Measurements from ENCODE around the gene MPPED2.

The MPPED2 gene

DNA sequence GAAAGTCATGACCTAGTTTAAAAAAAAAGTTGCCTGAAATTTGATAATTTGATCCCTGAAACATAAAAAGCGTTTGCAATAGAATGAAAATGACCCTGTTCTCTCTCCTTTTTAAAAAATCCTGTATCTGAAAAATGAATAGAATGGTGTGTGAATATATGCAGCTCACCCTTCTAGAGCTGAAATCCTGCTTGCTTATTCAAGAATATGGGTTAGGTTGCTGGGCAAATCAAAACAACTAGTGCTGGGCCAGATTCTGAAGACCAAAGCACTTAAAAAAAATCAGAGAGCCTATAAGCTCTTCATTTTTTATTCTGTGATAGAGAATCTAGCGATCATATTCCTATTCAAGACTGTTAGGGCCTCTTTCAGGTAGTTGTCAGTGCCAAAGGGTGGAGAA lies 131.6 kb downstream of the MPPED2 start:
- no peak overlapping the region for H3K27ac ChIP-seq
- no peak for TF ChIP-seq ZFX (IDR thresholded peaks at IDR 0.05)
- TF ChIP-seq, protein P1, sequence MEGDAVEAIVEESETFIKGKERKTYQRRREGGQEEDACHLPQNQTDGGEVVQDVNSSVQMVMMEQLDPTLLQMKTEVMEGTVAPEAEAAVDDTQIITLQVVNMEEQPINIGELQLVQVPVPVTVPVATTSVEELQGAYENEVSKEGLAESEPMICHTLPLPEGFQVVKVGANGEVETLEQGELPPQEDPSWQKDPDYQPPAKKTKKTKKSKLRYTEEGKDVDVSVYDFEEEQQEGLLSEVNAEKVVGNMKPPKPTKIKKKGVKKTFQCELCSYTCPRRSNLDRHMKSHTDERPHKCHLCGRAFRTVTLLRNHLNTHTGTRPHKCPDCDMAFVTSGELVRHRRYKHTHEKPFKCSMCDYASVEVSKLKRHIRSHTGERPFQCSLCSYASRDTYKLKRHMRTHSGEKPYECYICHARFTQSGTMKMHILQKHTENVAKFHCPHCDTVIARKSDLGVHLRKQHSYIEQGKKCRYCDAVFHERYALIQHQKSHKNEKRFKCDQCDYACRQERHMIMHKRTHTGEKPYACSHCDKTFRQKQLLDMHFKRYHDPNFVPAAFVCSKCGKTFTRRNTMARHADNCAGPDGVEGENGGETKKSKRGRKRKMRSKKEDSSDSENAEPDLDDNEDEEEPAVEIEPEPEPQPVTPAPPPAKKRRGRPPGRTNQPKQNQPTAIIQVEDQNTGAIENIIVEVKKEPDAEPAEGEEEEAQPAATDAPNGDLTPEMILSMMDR (conservative IDR thresholded peaks at IDR 0.05), result no peak

DNA sequence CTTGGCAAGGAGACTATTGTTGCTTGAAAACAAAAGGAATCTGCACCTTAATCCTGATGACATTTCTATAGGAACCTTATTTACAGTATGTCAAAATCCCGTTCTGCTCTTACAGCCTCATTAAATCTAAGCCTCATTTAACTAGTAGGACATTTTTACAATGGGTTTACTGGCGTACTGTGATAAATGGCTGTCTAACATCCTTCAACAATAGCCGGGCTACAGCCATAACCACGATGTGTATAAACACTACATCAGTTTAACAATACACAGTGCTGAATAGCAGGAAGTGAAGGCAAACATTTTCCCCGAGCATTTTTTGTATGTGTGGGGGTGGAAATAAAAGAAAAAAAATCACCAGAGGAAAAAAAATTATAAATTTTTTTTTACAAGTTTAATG lies 132.0 kb downstream of the MPPED2 start:
- TF ChIP-seq, protein P1 (conservative IDR thresholded peaks at IDR 0.05), result no peak
- TF ChIP-seq ZFX (IDR thresholded peaks at IDR 0.05), result no peak
- no peak overlapping the region for H3K27ac ChIP-seq

DNA sequence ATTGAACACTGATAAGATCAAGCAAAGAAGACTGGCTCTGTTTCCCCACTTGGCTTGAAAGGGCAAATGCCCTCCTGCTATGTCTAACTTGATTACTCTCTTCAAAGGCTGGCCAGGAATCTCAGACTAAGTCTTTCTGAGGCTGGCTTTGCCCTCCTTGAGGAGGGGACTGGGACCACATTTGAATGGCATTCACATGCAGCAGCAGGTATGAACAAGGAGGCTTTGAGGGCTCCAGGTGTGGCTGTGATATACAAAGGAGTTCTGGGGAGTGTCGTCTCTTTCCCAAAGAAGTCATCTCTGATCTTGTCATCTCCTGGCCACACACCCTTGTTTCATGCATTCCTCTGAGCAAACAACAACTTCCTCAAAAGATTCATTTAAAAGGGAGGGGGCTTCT lies 132.4 kb downstream of the MPPED2 start:
- no peak overlapping the region for H3K27ac ChIP-seq
- TF ChIP-seq, protein P1 (conservative IDR thresholded peaks at IDR 0.05), result no peak
- TF ChIP-seq ZFX (IDR thresholded peaks at IDR 0.05), result no peak

DNA sequence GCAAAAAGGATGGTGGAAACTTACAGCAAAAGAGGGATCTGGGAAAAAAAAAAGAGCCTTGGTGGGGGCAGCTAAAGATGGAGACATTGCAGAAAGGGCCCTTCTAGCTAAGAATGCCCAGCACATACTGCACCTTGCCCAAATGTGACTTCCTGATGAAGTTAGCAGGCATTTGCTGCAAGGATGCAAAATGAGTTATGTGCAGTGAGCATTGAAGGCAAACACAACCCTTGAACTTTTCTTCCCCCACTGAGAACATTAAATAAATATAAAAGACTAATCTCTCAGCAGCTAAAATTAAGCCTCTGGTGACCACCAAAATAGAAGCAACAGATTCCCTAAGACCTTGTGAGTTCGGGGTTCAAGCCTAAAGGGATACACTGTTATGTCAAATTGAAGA lies 133.3 kb downstream of the MPPED2 start:
- TF ChIP-seq, protein P1 (conservative IDR thresholded peaks at IDR 0.05), result no peak
- TF ChIP-seq ZFX (IDR thresholded peaks at IDR 0.05), result no peak
- H3K27ac ChIP-seq, result no peak overlapping the region

DNA sequence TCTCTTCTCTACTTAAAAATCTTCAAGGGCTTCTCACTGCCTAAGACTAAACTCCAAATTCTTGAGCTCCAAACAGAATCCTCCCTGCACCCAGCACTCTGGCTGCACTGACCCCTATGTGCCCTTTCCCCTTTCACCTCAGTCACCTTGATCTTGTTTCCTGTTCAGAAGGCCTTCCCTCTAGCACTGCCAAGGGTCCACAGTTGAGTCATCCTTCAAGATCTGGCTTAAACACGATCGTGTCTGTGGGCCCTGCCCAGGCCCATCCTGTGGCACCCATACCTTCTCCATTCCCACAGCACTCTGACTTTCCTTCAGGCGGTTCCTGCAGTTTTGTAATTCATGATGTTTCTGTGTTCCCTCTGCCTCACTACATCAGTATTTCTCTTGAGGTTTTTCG lies 134.0 kb downstream of the MPPED2 start:
- TF ChIP-seq, protein P1 (conservative IDR thresholded peaks at IDR 0.05), result no peak
- no peak for TF ChIP-seq ZFX (IDR thresholded peaks at IDR 0.05)

DNA sequence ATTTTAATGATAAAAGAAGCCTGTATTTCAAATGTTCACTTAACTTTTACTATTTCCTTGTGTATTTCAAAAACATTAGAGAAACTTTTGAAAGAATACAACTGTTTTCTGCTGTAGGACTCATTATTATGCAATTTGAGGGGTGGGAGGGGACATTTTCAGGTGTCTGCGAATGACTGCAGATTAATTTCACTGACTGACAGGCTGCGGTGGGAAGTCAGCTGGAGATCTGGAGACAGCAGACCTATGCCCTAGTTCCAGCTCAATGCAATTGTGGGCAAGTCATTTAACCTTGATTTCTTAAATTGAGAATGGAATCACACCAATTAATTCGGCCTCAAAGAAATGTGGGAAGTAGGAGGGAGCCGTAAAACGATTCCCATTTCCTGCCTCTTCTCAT lies 134.5 kb downstream of the MPPED2 start:
- TF ChIP-seq, protein P1 (conservative IDR thresholded peaks at IDR 0.05), result no peak
- TF ChIP-seq ZFX (IDR thresholded peaks at IDR 0.05), result no peak
- no peak overlapping the region for H3K27ac ChIP-seq

More for the DNA sequence above, 134.0 kb downstream of the MPPED2 start:
- no peak overlapping the region for H3K27ac ChIP-seq

DNA sequence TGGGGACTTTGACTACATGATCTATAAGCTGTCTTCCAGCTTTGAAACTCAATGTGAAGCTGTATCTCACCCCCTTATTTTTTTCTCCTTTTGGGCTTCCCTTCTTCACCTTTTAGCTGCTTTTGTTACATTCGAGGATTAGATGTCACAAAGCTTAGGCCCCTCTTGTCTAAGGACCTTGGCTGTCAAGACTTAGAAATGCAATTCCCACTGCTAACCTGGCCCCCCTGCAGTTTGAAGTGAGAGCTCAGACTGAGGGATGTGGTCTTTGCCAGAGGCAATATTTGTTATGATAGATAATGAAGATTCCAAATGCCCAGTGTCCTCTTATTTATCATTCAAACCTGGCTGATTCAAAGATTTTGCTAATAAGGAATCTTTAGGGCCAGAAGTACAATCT lies 135.0 kb downstream of the MPPED2 start:
- no peak overlapping the region for H3K27ac ChIP-seq
- TF ChIP-seq, protein P1 (conservative IDR thresholded peaks at IDR 0.05), result no peak
- TF ChIP-seq ZFX (IDR thresholded peaks at IDR 0.05), result no peak
